Tibial artery (tissue), 4 donors: Measurements from ENCODE around the gene NXN.
A peak's percentile ranks its signal among the peaks of the same experiment; 100 is the strongest.
"Not testable (repeated sequence)": the region's sequence is repeated elsewhere in the genome, so short reads cannot be mapped to it uniquely, and the experiment has no call there.

Experiments
- DNase-seq, 2 donors: peaks; one replicate each; pipeline ENCODE4 v3.0.0-alpha.2; 2019
- H3K27ac ChIP-seq, 2 donors: fragments of 200-600 bp; sonication (generic) in 1 of 2; 1 replicate in 1 of 2; 2 replicates in 1 of 2; pipeline ENCODE4 v1.5.1; 2018 to 2019; ENCODE audit warnings: mild to moderate bottlenecking in 1 of 2
- H3K27me3 ChIP-seq, 2 donors: fragments of 200-600 bp; sonication (generic) in 1 of 2; one replicate each; pipeline versions ENCODE4 v1.5.1 to v1.6.0; 2016 to 2019
- H3K36me3 ChIP-seq, 3 donors: fragments of 200-600 bp; sonication (generic) in 2 of 3; one replicate each; pipeline ENCODE4 v1.5.1; 2016 to 2019; ENCODE audit warnings: mild to moderate bottlenecking in 2 of 3
- H3K4me1 ChIP-seq, 4 donors: fragments of 200-600 bp; sonication (generic) in 2 of 4; 1 replicate in 3 of 4; 2 replicates in 1 of 4; pipeline ENCODE4 v1.5.1; 2016 to 2019
- H3K4me3 ChIP-seq, 2 donors: fragments of 200-600 bp; sonication (generic) in 1 of 2; 1 replicate in 1 of 2; 2 replicates in 1 of 2; pipeline ENCODE4 v1.5.1; 2018 to 2019; ENCODE audit warnings: mild to moderate bottlenecking in 2 of 2
- H3K9me3 ChIP-seq, 3 donors: fragments of 200-600 bp; sonication (generic) in 1 of 3; one replicate each; pipeline ENCODE4 v1.5.1; 2016 to 2019
- intact Hi-C: fragments of 100-400 bp; cut with DNase I; formaldehyde crosslinking; loops from one replicate; pipeline ENCODE4 v1.15.0; 2023; ENCODE audit warnings: low total_unique reads
- TF ChIP-seq, protein P1 (sequence below), 2 experiments: fragments of 200-600 bp in 1 of 2; fragments of 450-650 bp in 1 of 2; IDR thresholded peaks; one replicate each; pipeline ENCODE4 v1.5.1; 2017 to 2019; ENCODE audit warnings: antibody characterized with exemption in 2 of 2, mild to moderate bottlenecking in 1 of 2, moderate library complexity in 1 of 2

NXN gene

DNA sequence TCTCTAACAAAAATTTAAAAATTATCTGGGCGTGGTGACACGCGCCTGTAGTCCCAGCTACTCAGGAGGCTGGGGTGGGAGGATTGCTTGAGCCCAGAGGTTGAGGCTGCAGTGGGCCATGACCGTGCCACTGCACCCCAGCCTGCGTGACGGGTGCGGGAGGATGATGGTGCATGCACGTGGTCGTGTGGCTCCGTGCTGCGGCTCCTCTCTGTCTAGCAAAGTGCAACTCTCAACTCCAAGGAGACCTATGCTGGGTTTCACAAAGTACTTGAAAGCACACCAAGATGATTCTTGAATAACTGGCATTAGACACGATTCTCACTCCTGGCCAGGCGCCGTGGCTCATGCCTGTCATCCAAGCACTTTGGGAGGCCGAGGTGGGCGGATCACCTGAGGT is 25.8 kb downstream of the NXN start:
- DNase-seq = no peak
- Histone ChIP-seq H3K9me3 (no peaks in the 10 kb centered on the region), H3K27ac (peak overlapping the region in 1 of 2 donors; percentile 46)

DNA sequence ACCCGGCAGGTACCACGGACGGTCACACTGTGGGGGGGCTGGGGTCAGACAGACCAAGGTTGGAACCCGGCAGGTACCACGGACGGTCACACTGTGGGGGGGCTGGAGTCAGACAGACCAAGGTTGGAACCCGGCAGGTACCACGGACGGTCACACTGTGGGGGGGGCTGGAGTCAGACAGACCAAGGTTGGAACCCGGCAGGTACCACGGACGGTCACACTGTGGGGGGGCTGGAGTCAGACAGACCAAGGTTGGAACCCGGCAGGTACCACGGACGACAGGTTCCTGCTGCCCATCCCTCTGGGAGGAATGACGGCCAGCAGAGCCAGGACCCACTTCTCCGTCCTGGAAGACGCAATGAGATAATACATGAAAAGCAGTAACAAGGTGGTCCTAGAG is 27.0 kb downstream of the NXN start:
- H3K4me3 ChIP-seq, H3K36me3 ChIP-seq, H3K9me3 ChIP-seq, H3K27me3 ChIP-seq, intact Hi-C loops, H3K27ac ChIP-seq, DNase-seq: not testable (repeated sequence)
- H3K4me1 ChIP-seq = peaks cover 0 to 37% (median 26%) of the 10 kb centered on the region in 4 donors

More for the DNA sequence above, 25.8 kb downstream of the NXN start:
- no peaks in the 10 kb centered on the region for H3K27me3 ChIP-seq
- peaks cover 0 to 43% (median 30%) of the 10 kb centered on the region in 4 donors for H3K4me1 ChIP-seq
- intact Hi-C loops = no loop called here
- no peak overlapping the region for H3K4me3 ChIP-seq
- TF ChIP-seq, protein P1, sequence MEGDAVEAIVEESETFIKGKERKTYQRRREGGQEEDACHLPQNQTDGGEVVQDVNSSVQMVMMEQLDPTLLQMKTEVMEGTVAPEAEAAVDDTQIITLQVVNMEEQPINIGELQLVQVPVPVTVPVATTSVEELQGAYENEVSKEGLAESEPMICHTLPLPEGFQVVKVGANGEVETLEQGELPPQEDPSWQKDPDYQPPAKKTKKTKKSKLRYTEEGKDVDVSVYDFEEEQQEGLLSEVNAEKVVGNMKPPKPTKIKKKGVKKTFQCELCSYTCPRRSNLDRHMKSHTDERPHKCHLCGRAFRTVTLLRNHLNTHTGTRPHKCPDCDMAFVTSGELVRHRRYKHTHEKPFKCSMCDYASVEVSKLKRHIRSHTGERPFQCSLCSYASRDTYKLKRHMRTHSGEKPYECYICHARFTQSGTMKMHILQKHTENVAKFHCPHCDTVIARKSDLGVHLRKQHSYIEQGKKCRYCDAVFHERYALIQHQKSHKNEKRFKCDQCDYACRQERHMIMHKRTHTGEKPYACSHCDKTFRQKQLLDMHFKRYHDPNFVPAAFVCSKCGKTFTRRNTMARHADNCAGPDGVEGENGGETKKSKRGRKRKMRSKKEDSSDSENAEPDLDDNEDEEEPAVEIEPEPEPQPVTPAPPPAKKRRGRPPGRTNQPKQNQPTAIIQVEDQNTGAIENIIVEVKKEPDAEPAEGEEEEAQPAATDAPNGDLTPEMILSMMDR (IDR thresholded peaks at IDR 0.05) = no peak
- H3K36me3 ChIP-seq = no peaks in the 10 kb centered on the region

- H3K4me3 ChIP-seq = peak overlapping the region; percentile 29
- no peaks in the 10 kb centered on the region for H3K27me3 ChIP-seq
- H3K36me3 ChIP-seq = no peaks in the 10 kb centered on the region
- TF ChIP-seq, protein P1 (IDR thresholded peaks at IDR 0.05) = no peak
- no peak for DNase-seq
- no peaks in the 10 kb centered on the region for H3K9me3 ChIP-seq
- intact Hi-C loops = no loop called here
- peaks cover 0 to 37% (median 25%) of the 10 kb centered on the region in 4 donors for H3K4me1 ChIP-seq
- peak overlapping the region; percentile 67 to 76 for H3K27ac ChIP-seq
These were observed 28.0 kb downstream of the NXN start for GRCh38 chr17:951325-952132.

DNA sequence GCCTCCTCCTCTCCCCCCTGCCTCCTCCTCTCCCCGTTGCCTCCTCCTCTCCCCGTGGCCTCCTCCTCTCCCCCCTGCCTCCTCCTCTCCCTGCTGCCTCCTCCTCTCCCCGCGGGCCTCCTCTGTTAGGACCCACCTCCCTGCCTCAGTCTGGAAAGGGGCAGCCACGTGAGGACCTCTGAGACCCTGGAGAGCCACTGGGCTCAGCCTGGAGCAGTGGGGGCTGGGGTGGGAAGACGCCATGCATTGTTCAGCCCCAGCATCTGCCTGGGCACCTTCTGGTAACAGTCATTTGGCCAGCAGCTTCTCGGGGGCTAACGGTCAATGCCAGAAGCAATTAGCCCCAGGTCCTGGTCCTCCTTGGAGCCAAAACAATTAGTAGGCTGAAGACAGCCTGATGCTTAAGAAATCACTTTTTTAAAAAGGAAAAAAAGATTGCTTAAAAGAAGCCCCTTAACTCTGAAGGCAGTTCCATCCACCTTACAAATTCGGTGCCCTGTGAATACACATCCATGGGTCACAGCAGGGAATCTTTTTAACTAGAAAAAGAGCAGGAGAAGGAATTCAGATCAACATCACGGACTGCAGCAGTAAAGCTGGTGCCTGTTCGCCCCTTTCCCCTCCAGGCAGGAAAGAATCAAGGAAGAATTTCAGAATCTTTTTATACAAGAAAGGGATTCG is 29.8 kb downstream of the NXN start:
- Histone ChIP-seq H3K27me3 (no peaks in the 10 kb centered on the region), H3K9me3 (no peaks in the 10 kb centered on the region), H3K4me1 (peaks cover 0 to 35% (median 25%) of the 10 kb centered on the region in 4 donors), H3K36me3 (no peaks in the 10 kb centered on the region), H3K4me3 (peak overlapping the region in 1 of 2 donors; percentile 31), H3K27ac (peak overlapping the region; percentile 67 to 76)
- intact Hi-C loops = no loop called here
- no peak for DNase-seq
- TF ChIP-seq, protein P1 (IDR thresholded peaks at IDR 0.05) = no peak

DNA sequence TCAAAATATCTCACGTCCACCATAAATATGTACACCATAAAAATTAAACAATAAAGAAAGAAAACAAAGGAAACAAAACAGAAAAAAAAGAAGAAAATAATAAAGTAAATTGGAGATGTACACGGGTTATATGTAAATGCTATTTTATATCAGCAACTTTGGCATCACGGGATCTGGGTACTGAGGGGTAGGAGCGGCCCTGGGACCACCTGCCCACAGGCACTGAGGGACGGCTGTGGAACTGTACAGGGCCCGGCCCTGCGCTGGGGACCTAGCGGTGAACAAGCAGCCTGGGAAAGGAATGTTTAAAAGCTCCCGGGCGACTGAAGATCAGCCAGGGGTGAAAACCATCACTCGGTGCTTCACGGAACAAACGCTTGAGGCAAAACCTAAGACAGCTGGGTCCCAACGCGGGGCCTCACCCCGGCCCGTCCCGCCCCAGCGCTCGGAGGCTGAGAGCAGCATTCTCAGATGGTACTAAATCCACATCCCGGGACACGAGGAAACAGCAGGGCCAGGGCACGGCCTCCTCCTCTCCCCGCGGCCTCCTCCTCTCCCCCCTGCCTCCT is 31.2 kb downstream of the NXN start:
- TF ChIP-seq, protein P1 (IDR thresholded peaks at IDR 0.05) = no peak
- Histone ChIP-seq H3K4me1 (peaks cover 0 to 26% (median 22%) of the 10 kb centered on the region in 4 donors), H3K4me3 (peak overlapping the region in 1 of 2 donors; percentile 21), H3K27me3 (no peaks in the 10 kb centered on the region), H3K36me3 (no peaks in the 10 kb centered on the region), H3K27ac (peak overlapping the region in 1 of 2 donors; percentile 28), H3K9me3 (no peaks in the 10 kb centered on the region)
- DNase-seq = no peak
- intact Hi-C loops = no loop called here
